ENCODE measurements around the gene ZSWIM1.

DNA sequence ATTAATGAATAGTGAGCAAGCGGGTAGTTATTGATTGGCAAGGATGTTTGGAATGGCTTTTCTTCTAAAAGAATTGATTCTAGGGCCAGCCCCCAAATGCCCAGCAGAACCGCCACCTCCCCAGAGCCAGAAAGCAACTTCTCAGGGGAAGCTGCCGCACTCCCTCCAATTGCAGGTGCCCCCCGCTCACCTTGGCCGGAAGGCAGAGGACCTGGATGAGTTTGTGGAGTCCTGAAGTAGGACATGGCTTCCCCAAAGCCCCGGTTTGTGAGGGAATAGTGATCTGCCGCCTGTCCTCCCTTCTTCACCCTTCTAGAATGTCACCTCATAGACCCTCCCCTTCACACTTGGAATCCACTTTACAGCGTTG is 6.3 kb downstream of the ZSWIM1 start, which contains the start of gene SPATA25:
- TF ChIP-seq, protein P1, sequence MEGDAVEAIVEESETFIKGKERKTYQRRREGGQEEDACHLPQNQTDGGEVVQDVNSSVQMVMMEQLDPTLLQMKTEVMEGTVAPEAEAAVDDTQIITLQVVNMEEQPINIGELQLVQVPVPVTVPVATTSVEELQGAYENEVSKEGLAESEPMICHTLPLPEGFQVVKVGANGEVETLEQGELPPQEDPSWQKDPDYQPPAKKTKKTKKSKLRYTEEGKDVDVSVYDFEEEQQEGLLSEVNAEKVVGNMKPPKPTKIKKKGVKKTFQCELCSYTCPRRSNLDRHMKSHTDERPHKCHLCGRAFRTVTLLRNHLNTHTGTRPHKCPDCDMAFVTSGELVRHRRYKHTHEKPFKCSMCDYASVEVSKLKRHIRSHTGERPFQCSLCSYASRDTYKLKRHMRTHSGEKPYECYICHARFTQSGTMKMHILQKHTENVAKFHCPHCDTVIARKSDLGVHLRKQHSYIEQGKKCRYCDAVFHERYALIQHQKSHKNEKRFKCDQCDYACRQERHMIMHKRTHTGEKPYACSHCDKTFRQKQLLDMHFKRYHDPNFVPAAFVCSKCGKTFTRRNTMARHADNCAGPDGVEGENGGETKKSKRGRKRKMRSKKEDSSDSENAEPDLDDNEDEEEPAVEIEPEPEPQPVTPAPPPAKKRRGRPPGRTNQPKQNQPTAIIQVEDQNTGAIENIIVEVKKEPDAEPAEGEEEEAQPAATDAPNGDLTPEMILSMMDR (conservative IDR thresholded peaks at IDR 0.05; ENCODE audit: low read depth, low read length): no peak
- no peak for TF ChIP-seq EZH2 (IDR thresholded peaks at IDR 0.05; ENCODE audit: borderline replicate concordance, low read depth, low read length, poor library complexity, severe bottlenecking)

Measured in A673 (cell line).